HG03039 (cell line): ENCODE data around the gene FILIP1L.
A peak's percentile ranks its signal among the peaks of the same experiment; 100 is the strongest.

ENCODE experiments used
- ATAC-seq: cut with Tn5 transposase; IDR thresholded peaks from one replicate; pipeline ENCODE4 v1.9.1; 2021; ENCODE audit warnings: mild to moderate bottlenecking, moderate library complexity; ENCODE audit not compliant: unreplicated experiment

FILIP1L gene

GRCh38 chr3:99817437-99818240 is 296.7 kb downstream of the FILIP1L start, which contains the start of gene CMSS1:
Gene CMSS1 (plus strand): TSS chr3:99817862.
- peak; percentile 97 for ATAC-seq

- ATAC-seq: no peak
Observed at GRCh38 chr3:99817047-99817436, 297.3 kb downstream of the FILIP1L start.

- ATAC-seq: no peak
Observed at GRCh38 chr3:99810403-99810802, 303.9 kb downstream of the FILIP1L start.

- no peak for ATAC-seq
Observed at GRCh38 chr3:99809565-99809964, 304.7 kb downstream of the FILIP1L start.

- ATAC-seq: peak; percentile 56
Observed at GRCh38 chr3:99808163-99808794, 306.0 kb downstream of the FILIP1L start.

- ATAC-seq: no peak
Observed at GRCh38 chr3:99805160-99805559, 309.1 kb downstream of the FILIP1L start.

- ATAC-seq: no peak
Observed at GRCh38 chr3:99803297-99803696, 311.0 kb downstream of the FILIP1L start.

- no peak for ATAC-seq
Observed at GRCh38 chr3:99799422-99799821, 314.9 kb downstream of the FILIP1L start.

- ATAC-seq: no peak
Observed at GRCh38 chr3:99795573-99795972, 318.7 kb downstream of the FILIP1L start.

GRCh38 chr3:99794485-99794884 is 319.8 kb downstream of the FILIP1L start:
- ATAC-seq: no peak

- peak; percentile 95 for ATAC-seq
Observed at GRCh38 chr3:99789011-99789721, 325.1 kb downstream of the FILIP1L start.
